Endodermal cell (in vitro differentiated cells): ENCODE measurements around the gene CPNE5. TPM values are rescaled to one million over a fixed set of nuclear protein-coding genes. Genes with fewer than 3 reads are reported as not detected.

Source experiments
- DNase-seq: peaks from one replicate; pipeline ENCODE4 v3.0.0-alpha.2; 2017
- H3K27ac ChIP-seq: 2 replicates; pipeline ENCODE4 v1.5.1; 2013; ENCODE audit warnings: mild to moderate bottlenecking, low read depth, low read length, moderate library complexity
- H3K27me3 ChIP-seq: 2 replicates; pipeline ENCODE4 v1.6.1; 2013; ENCODE audit warnings: mild to moderate bottlenecking, low read length, moderate library complexity; ENCODE audit not compliant: insufficient read depth, control insufficient read depth, poor library complexity, severe bottlenecking
- H3K36me3 ChIP-seq: 2 replicates; pipeline ENCODE4 v1.7.0; 2013; ENCODE audit warnings: mild to moderate bottlenecking, low read length, moderate library complexity; ENCODE audit not compliant: control insufficient read depth, insufficient read depth
- H3K4me1 ChIP-seq: one replicate; pipeline ENCODE4 v1.7.0; 2013; ENCODE audit warnings: low read length; ENCODE audit not compliant: control insufficient read depth, insufficient read depth
- H3K4me3 ChIP-seq: 2 replicates; pipeline ENCODE4 v1.5.1; 2013; ENCODE audit warnings: mild to moderate bottlenecking, low read length, moderate library complexity
- H3K9ac ChIP-seq: 2 replicates; pipeline ENCODE4 v1.6.1; 2013; ENCODE audit warnings: mild to moderate bottlenecking, low read length, moderate library complexity; ENCODE audit not compliant: poor library complexity, severe bottlenecking; ENCODE audit errors: extremely low read depth
- H3K9me3 ChIP-seq: 2 replicates; pipeline ENCODE4 v1.6.1; 2013; ENCODE audit warnings: mild to moderate bottlenecking, low read length, moderate library complexity; ENCODE audit not compliant: control insufficient read depth
- H3K27ac Mint-ChIP-seq: 2 replicates; pipeline ENCODE4 v1.8.0; 2020; ENCODE audit warnings: mixed read lengths
- H3K27me3 Mint-ChIP-seq: 2 replicates; pipeline ENCODE4 v1.8.0; 2021; ENCODE audit warnings: mild to moderate bottlenecking, mixed read lengths; ENCODE audit not compliant: insufficient read depth
- H3K36me3 Mint-ChIP-seq: 2 replicates; pipeline ENCODE4 v1.8.0; 2020; ENCODE audit warnings: low read depth, mixed read lengths
- H3K4me1 Mint-ChIP-seq: 2 replicates; pipeline ENCODE4 v1.8.0; 2020; ENCODE audit warnings: mixed read lengths
- H3K4me3 Mint-ChIP-seq: 2 replicates; pipeline ENCODE4 v1.8.0; 2020; ENCODE audit warnings: mild to moderate bottlenecking, moderate library complexity, mixed read lengths
- H3K9me3 Mint-ChIP-seq: 2 replicates; pipeline ENCODE4 v1.8.0; 2020; ENCODE audit warnings: mild to moderate bottlenecking, mixed read lengths
- WGBS, 2 experiments: methylation state at CpG; one replicate each; pipeline versions ENCODE4 v1.1.5 to v1.1.7; 2013; ENCODE audit warnings: missing lambda C conversion rate in 2 of 2, mixed read lengths in 1 of 2; ENCODE audit not compliant: insufficient coverage in 1 of 2, insufficient read length in 1 of 2; 5-methylcytosine and 5-hydroxymethylcytosine counted together
- total RNA-seq, 2 donors: library from RNA; stranded (reverse); fragmentation: NEBNext Ultra II Directional in 1 of 2; extraction: Animal tissue kit (Norgen Biotek cat#: 25700) in 1 of 2; gene quantifications; 2 replicates in 1 of 2; 3 replicates in 1 of 2; pipeline ENCODE4 v1.2.1, GENCODE V29; 2021
- TF ChIP-seq, protein P1 (sequence below): fragments of 200-600 bp; sonication (generic); conservative IDR thresholded peaks from 2 replicates; pipeline ENCODE4 v1.5.0; 2021; ENCODE audit warnings: antibody characterized with exemption, mild to moderate bottlenecking

Gene CPNE5
- total RNA-seq, 2 donors from 2014 or later: 0.26 to 0.42 TPM

- no peaks in the 10 kb centered on the region for H3K4me1 ChIP-seq
- TF ChIP-seq, protein P1, sequence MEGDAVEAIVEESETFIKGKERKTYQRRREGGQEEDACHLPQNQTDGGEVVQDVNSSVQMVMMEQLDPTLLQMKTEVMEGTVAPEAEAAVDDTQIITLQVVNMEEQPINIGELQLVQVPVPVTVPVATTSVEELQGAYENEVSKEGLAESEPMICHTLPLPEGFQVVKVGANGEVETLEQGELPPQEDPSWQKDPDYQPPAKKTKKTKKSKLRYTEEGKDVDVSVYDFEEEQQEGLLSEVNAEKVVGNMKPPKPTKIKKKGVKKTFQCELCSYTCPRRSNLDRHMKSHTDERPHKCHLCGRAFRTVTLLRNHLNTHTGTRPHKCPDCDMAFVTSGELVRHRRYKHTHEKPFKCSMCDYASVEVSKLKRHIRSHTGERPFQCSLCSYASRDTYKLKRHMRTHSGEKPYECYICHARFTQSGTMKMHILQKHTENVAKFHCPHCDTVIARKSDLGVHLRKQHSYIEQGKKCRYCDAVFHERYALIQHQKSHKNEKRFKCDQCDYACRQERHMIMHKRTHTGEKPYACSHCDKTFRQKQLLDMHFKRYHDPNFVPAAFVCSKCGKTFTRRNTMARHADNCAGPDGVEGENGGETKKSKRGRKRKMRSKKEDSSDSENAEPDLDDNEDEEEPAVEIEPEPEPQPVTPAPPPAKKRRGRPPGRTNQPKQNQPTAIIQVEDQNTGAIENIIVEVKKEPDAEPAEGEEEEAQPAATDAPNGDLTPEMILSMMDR: no peak
- no peaks in the 10 kb centered on the region for H3K9me3 ChIP-seq
- no peak overlapping the region for H3K4me3 Mint-ChIP-seq
- no peak for DNase-seq
- H3K9ac ChIP-seq: no peak overlapping the region
- no peaks in the 10 kb centered on the region for H3K36me3 Mint-ChIP-seq
- H3K4me3 ChIP-seq: no peak overlapping the region
- H3K27ac ChIP-seq: no peak overlapping the region
- peaks cover 9% of the 10 kb centered on the region for H3K4me1 Mint-ChIP-seq
- peaks cover 5% of the 10 kb centered on the region for H3K9me3 Mint-ChIP-seq
- H3K36me3 ChIP-seq: no peaks in the 10 kb centered on the region
- H3K27me3 Mint-ChIP-seq: peaks cover 4% of the 10 kb centered on the region
- H3K27ac Mint-ChIP-seq: no peak overlapping the region
- H3K27me3 ChIP-seq: no peaks in the 10 kb centered on the region
- WGBS, 2 experiments: 84 to 86% methylated on average over 5 to 8 of the region's 8 CpGs
These were observed 13.2 kb downstream of the CPNE5 start for GRCh38 chr6:36825994-36826393.

DNA sequence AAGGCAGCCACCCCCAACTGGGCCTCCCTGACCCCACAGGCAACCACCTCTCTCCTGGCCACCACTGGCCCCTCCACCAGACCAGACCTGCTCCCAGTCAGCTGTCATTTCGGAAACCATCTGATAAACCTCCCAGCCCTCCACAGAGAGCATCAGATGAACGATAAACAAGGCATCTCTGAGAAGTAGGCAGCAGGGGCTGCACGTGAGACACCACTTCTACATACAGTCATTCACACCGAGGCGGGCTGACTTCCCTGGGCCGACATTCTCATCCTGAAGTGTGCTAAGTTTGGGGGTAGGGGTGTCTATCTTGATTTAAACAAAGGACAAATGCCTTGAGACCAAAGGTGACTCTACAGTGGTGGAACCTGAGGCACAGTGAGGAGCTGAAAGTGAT, 13.8 kb downstream of the CPNE5 start:
- Mint-ChIP-seq H3K4me1 (peaks cover 9% of the 10 kb centered on the region), H3K27ac (no peak overlapping the region), H3K9me3 (peaks cover 11% of the 10 kb centered on the region), H3K4me3 (no peak overlapping the region), H3K36me3 (no peaks in the 10 kb centered on the region), H3K27me3 (peaks cover 4% of the 10 kb centered on the region)
- no peaks in the 10 kb centered on the region for H3K9me3 ChIP-seq
- no peaks in the 10 kb centered on the region for H3K4me1 ChIP-seq
- no peak for DNase-seq
- 90% methylated on average over 6 of the region's 6 CpGs; no CpG with 5 or more reads in 1 of the 2 experiments for WGBS, 2 experiments
- H3K27ac ChIP-seq: no peak overlapping the region
- no peaks in the 10 kb centered on the region for H3K27me3 ChIP-seq
- no peak overlapping the region for H3K4me3 ChIP-seq
- H3K9ac ChIP-seq: no peak overlapping the region
- TF ChIP-seq, protein P1: no peak
- H3K36me3 ChIP-seq: no peaks in the 10 kb centered on the region

GRCh38 chr6:36824253-36824652, 15.0 kb downstream of the CPNE5 start:
- Histone ChIP-seq H3K27me3 (no peaks in the 10 kb centered on the region), H3K4me1 (no peaks in the 10 kb centered on the region), H3K9ac (no peak overlapping the region), H3K27ac (no peak overlapping the region), H3K9me3 (no peaks in the 10 kb centered on the region), H3K4me3 (no peak overlapping the region), H3K36me3 (no peaks in the 10 kb centered on the region)
- Mint-ChIP-seq H3K27me3 (peaks cover 4% of the 10 kb centered on the region), H3K36me3 (no peaks in the 10 kb centered on the region), H3K9me3 (peaks cover 11% of the 10 kb centered on the region), H3K27ac (peak overlapping the region; percentile 50), H3K4me1 (peaks cover 14% of the 10 kb centered on the region), H3K4me3 (no peak overlapping the region)
- WGBS, 2 experiments: 86 to 89% methylated on average over 7 of the region's 7 CpGs
- TF ChIP-seq, protein P1: no peak
- no peak for DNase-seq
